Body of pancreas (tissue), 4 donors: ENCODE results near the gene RAI1. TPM values are rescaled to one million over a fixed set of nuclear protein-coding genes. Genes with fewer than 3 reads are reported as not detected.
"Not testable (repeated sequence)": the region's sequence is repeated elsewhere in the genome, so short reads cannot be mapped to it uniquely, and the experiment has no call there.

Experiments used
- ATAC-seq: fragments of 150-250 bp; one replicate; pipeline ENCODE4 v1.9.1; 2016
- DNase-seq, 4 donors: peaks; one replicate each; pipeline ENCODE4 v3.0.0-alpha.2; 2019
- H3K27ac ChIP-seq, 4 donors: fragments of 200-600 bp; sonication (generic); 1 replicate in 3 of 4; 2 replicates in 1 of 4; pipeline versions ENCODE4 v1.5.1 to v1.6.1; 2016 to 2019; ENCODE audit warnings: mild to moderate bottlenecking in 1 of 4, mixed read lengths in 1 of 4, moderate library complexity in 1 of 4
- H3K27me3 ChIP-seq, 2 donors: fragments of 200-600 bp; sonication (generic); one replicate each; pipeline ENCODE4 v1.6.0; 2016; ENCODE audit warnings: mild to moderate bottlenecking in 1 of 2
- H3K36me3 ChIP-seq, 2 donors: fragments of 200-600 bp; sonication (generic); replicated peaks in 1 of 2; 2 replicates each; pipeline ENCODE4 v1.5.1; 2016; ENCODE audit warnings: low read depth in 2 of 2; ENCODE audit not compliant: insufficient read depth in 1 of 2
- H3K4me1 ChIP-seq: fragments of 200-600 bp; sonication (generic); one replicate; pipeline ENCODE4 v1.6.0; 2016
- H3K4me3 ChIP-seq, 2 donors: fragments of 200-600 bp; sonication (generic); 1 replicate in 1 of 2; 2 replicates in 1 of 2; pipeline ENCODE4 v1.5.1; 2016 to 2019
- H3K9me3 ChIP-seq, 3 donors: fragments of 200-600 bp; sonication (generic); 1 replicate in 2 of 3; 2 replicates in 1 of 3; pipeline ENCODE4 v1.5.1; 2016
- POLR2A ChIP-seq, 3 donors: fragments of 450-650 bp; IDR thresholded peaks; one replicate each; pipeline ENCODE4 v1.6.1; 2016; ENCODE audit warnings: antibody characterized with exemption in 3 of 3, mild to moderate bottlenecking in 2 of 3
- WGBS, 2 donors: methylation state at CpG; one replicate each; pipeline ENCODE4 v1.1.5; 2017; 5-methylcytosine and 5-hydroxymethylcytosine counted together
- intact Hi-C: fragments of 100-400 bp; cut with DNase I; formaldehyde crosslinking; loops from one replicate; pipeline ENCODE4 v1.15.1; 2023
- total RNA-seq, 2 donors: library from RNA; depleted of rRNA; stranded (reverse); fragments of >200 nt; gene quantifications; one replicate each; pipeline ENCODE4 v1.1.0, GENCODE V29; 2016
- TF ChIP-seq, protein P1 (sequence below), 7 experiments: fragments of 450-650 bp in 4 of 7; fragments of 200-600 bp in 3 of 7; sonication (generic) in 3 of 7; IDR thresholded peaks; one replicate each; pipeline ENCODE4 v1.5.1; 2016 to 2019; ENCODE audit warnings: antibody characterized with exemption in 7 of 7

The RAI1 gene
- 10 to 100 TPM; 16.3 to 41.5 TPM for total RNA-seq

DNA sequence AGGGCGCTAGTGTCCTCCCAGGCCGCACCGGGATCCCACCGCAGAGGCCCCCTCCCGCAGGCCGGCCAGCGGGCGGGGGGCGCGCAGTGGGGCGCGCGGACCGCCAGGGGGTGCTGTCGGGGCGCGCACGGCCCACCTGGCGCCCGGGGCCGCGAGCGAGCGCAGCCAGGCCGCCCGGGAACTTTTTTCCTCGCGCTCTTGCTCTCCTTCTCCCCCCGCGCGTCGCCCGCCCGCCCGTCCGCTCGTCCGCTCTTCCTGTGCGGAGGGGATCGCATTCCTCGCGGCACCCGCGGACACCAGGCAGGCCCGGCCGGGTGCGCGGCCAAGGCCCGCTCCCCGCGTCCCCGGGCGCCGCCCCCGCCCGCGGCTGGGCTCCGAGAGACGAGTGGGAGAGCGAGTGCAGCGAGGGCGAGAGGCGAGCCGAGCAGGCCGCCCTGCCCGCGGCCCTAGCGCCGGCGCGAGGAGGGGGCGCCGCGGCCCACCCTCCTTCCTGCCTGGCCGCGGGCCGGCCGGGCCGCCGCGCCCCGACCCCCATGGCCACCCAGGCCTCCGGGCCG lies at the start of gene RAI1:
Gene RAI1 (plus strand): TSS at position 272 of the 557 bp plus-strand sequence. CDS start 111,491 bp downstream, outside the sequence.
- Histone ChIP-seq H3K4me3 (peak within 1 kb of the TSS; percentile 54 to 61), H3K27me3 (no peaks in the 10 kb centered on the region), H3K36me3 (no peaks in the 10 kb centered on the region), H3K9me3 (no peaks in the 10 kb centered on the region), H3K4me1 (peaks cover 35% of the 10 kb centered on the region), H3K27ac (peak within 1 kb of the TSS; percentile 77 to 97 (median 92))
- intact Hi-C loops = no loop called here
- DNase-seq (peak; percentile 81 to 84 (median 84)), ATAC-seq (peak; percentile 71)
- WGBS, 2 donors = 0% methylated on average over 71 of the region's 84 CpGs; no CpG with 5 or more reads in 1 of the 2 donors
- TF ChIP-seq, protein P1, sequence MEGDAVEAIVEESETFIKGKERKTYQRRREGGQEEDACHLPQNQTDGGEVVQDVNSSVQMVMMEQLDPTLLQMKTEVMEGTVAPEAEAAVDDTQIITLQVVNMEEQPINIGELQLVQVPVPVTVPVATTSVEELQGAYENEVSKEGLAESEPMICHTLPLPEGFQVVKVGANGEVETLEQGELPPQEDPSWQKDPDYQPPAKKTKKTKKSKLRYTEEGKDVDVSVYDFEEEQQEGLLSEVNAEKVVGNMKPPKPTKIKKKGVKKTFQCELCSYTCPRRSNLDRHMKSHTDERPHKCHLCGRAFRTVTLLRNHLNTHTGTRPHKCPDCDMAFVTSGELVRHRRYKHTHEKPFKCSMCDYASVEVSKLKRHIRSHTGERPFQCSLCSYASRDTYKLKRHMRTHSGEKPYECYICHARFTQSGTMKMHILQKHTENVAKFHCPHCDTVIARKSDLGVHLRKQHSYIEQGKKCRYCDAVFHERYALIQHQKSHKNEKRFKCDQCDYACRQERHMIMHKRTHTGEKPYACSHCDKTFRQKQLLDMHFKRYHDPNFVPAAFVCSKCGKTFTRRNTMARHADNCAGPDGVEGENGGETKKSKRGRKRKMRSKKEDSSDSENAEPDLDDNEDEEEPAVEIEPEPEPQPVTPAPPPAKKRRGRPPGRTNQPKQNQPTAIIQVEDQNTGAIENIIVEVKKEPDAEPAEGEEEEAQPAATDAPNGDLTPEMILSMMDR (IDR thresholded peaks at IDR 0.05) = peak in 5 of 7 experiments; percentile 31 to 99 (median 97)
- TF ChIP-seq POLR2A (IDR thresholded peaks at IDR 0.05) = peak in 2 of 3 donors; percentile 25 to 53

- H3K4me3 ChIP-seq, intact Hi-C loops, ATAC-seq, H3K27ac ChIP-seq, H3K9me3 ChIP-seq, H3K4me1 ChIP-seq, H3K27me3 ChIP-seq, H3K36me3 ChIP-seq, DNase-seq: not testable (repeated sequence)
- 77 to 79% methylated on average over 5 of the region's 5 CpGs for WGBS, 2 donors
Observed at GRCh38 chr17:17632690-17633089, 48.6 kb upstream of the RAI1 start.

DNA sequence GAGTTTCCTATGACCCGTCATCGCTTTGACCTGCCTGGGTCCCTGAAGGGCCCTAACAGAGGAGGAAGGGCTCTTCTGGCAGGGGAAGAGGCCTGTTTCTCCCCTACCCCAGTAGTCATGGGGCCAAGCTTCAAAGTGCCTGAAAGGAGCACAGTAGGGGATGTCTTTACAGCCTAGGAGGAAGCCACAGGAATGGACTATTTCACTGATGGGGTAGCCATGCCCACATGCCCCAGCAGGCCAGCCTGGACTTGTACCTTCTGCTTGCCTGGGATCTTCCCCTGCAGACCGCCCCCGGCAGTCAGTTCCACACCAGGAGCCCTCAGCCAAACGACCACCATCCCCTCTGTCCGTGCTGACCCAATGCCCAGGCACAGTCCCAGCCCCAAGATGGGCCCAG lies 47.9 kb upstream of the RAI1 start:
- Histone ChIP-seq H3K9me3 (no peaks in the 10 kb centered on the region), H3K27me3 (no peaks in the 10 kb centered on the region), H3K4me1 (no peaks in the 10 kb centered on the region), H3K4me3 (no peak overlapping the region), H3K36me3 (no peaks in the 10 kb centered on the region), H3K27ac (no peak overlapping the region)
- DNase-seq (no peak), ATAC-seq (no peak)
- TF ChIP-seq, protein P1 (IDR thresholded peaks at IDR 0.05) = no peak
- TF ChIP-seq POLR2A (IDR thresholded peaks at IDR 0.05) = no peak
- intact Hi-C loops = no loop called here
- WGBS, 2 donors = 83 to 87% methylated on average over 6 of the region's 6 CpGs

GRCh38 chr17:17635126-17635525 lies 46.1 kb upstream of the RAI1 start:
- H3K9me3 ChIP-seq = no peaks in the 10 kb centered on the region
- H3K4me3 ChIP-seq = no peak overlapping the region
- intact Hi-C loops = no loop called here
- TF ChIP-seq, protein P1 (IDR thresholded peaks at IDR 0.05) = no peak
- TF ChIP-seq POLR2A (IDR thresholded peaks at IDR 0.05) = no peak
- WGBS, 2 donors = 74 to 87% methylated on average over 5 of the region's 5 CpGs
- no peaks in the 10 kb centered on the region for H3K36me3 ChIP-seq
- H3K27me3 ChIP-seq = no peaks in the 10 kb centered on the region
- H3K27ac ChIP-seq = no peak overlapping the region
- DNase-seq = no peak
- H3K4me1 ChIP-seq = no peaks in the 10 kb centered on the region
- no peak for ATAC-seq

DNA sequence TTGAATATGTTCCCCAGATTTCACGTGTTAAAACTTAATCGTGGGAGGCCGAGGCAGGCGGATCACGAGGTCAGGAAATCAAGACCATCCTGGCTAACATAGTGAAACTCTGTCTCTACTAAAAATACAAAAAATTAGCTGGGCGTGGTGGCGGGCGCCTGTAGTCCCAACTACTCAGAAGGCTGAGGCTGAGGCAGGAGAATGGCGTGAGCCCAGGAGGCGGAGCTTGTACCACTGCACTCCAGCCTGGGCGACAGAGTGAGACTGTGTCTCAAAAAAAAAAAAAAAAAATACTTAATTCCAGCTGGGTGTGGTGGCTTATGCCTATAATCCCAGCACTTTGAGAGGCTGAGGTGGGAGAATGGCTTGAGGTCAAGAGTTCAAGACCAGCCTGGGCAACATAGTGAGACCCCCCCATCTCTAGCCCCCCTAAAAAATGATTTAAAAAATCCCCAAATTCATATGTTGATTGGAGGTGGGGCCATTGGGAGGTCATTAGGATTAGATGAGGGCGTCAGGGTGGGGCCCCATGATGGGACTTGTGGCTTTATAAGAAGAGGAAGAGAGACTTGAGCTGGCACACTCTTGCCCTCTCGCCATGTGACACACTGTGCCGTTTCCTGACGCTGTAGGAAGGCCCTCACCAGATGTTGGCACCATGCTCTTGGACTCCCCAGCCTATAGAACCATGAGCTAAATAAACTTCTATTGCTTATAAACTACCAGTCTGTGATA lies 45.6 kb upstream of the RAI1 start:
- H3K27me3 ChIP-seq, H3K27ac ChIP-seq, ATAC-seq, H3K4me3 ChIP-seq, H3K4me1 ChIP-seq, DNase-seq, intact Hi-C loops, H3K9me3 ChIP-seq, H3K36me3 ChIP-seq: not testable (repeated sequence)
- WGBS, 2 donors = 74 to 80% methylated on average over 15 of the region's 15 CpGs
